A549 (cell line): ENCODE data around the gene NUAK2. TPM values are rescaled to one million over a fixed set of nuclear protein-coding genes. Genes with fewer than 3 reads are reported as not detected.

Experiments used
- ATAC-seq, 2 experiments: fragments of 200-7000 bp in 1 of 2; fragments of >200 bp in 1 of 2; cut with Nextera tagmentation in 1 of 2; cut with Tn5 transposase in 1 of 2; 3 replicates each; pipeline versions ENCODE4 v1.8.0 to v1.9.1; 2018 to 2020; ENCODE audit warnings: mild to moderate bottlenecking in 1 of 2, moderate library complexity in 1 of 2
- CTCF ChIA-PET: fragments of 300-600 bp; sonication (Branson Sonifier 250); formaldehyde crosslinking; extraction: SDS; loops from one replicate; lab custom pipeline; 2021; ENCODE audit warnings: antibody characterized with exemption, inconsistent platforms; lab: Yijun Ruan, JAX
- POLR2A ChIA-PET: fragments of 350-600 bp; formaldehyde crosslinking; extraction: SDS; loops from one replicate; lab custom pipeline; 2021; ENCODE audit warnings: antibody characterized with exemption, inconsistent platforms; lab: Yijun Ruan, JAX
- DNase-seq, 2 experiments: peaks; one replicate each; pipeline versions ENCODE4 v3.0.0 to v3.0.0-alpha.2; 2011 to 2016; ENCODE audit warnings: low read depth in 1 of 2, low spot score in 1 of 2
- FAIRE-seq: peaks from 2 replicates; lab custom pipeline; 2011; peaks lifted over from hg19 to GRCh38; lab: Jason Lieb, UNC
- H3K27ac ChIP-seq, 2 experiments: fragments of >200 bp; sonication (Bioruptor Twin); formaldehyde crosslinking; 3 replicates each; pipeline ENCODE4 v1.5.1; 2016 to 2017
- H3K4me1 ChIP-seq: fragments of >200 bp; sonication (Bioruptor Twin); formaldehyde crosslinking; 3 replicates; pipeline ENCODE4 v1.6.1; 2016
- H3K4me2 ChIP-seq: fragments of >200 bp; sonication (Bioruptor Twin); formaldehyde crosslinking; 3 replicates; pipeline ENCODE4 v1.6.1; 2016
- H3K4me3 ChIP-seq: fragments of >200 bp; sonication (Bioruptor Twin); formaldehyde crosslinking; 3 replicates; pipeline ENCODE4 v1.5.1; 2016
- H3K9me3 ChIP-seq: fragments of >200 bp; sonication (Bioruptor Twin); formaldehyde crosslinking; 3 replicates; pipeline ENCODE4 v1.6.1; 2016
- CBX8 ChIP-seq: fragments of 200-600 bp; sonication (generic); IDR thresholded peaks from 2 replicates; pipeline ENCODE4 v1.6.1; 2016
- CEBPB ChIP-seq, 2 experiments: fragments of >200 bp in 1 of 2; sonication (Bioruptor Twin) in 1 of 2; formaldehyde crosslinking in 1 of 2; IDR thresholded peaks; 2 replicates each; pipeline ENCODE4 v1.6.1; 2012 to 2016
- EHF ChIP-seq: fragments of 250-450 bp; sonication (Bioruptor Pico); IDR thresholded peaks from 2 replicates; pipeline ENCODE4 v1.5.0; 2020; ENCODE audit warnings: mild to moderate bottlenecking
- EP300 ChIP-seq, 2 experiments: fragments of >200 bp; sonication (Bioruptor Twin); formaldehyde crosslinking; IDR thresholded peaks; 2 replicates in 1 of 2; 3 replicates in 1 of 2; pipeline ENCODE4 v1.6.1; 2016 to 2017
- ESRRA ChIP-seq: fragments of 150-350 bp; IDR thresholded peaks from 2 replicates; pipeline ENCODE4 v1.6.1; 2014; ENCODE audit warnings: mild to moderate bottlenecking, low read length, borderline replicate concordance
- FOXS1 ChIP-seq: fragments of 250-450 bp; sonication (Bioruptor Pico); IDR thresholded peaks from 2 replicates; pipeline ENCODE4 v1.5.0; 2020; ENCODE audit warnings: mild to moderate bottlenecking, moderate library complexity
- GATA3 ChIP-seq: IDR thresholded peaks from 2 replicates; pipeline ENCODE4 v1.6.1; 2012; ENCODE audit warnings: borderline replicate concordance
- HEYL ChIP-seq: fragments of 250-450 bp; sonication (Bioruptor Pico); IDR thresholded peaks from 2 replicates; pipeline ENCODE4 v1.8.0; 2021; ENCODE audit warnings: mild to moderate bottlenecking, moderate library complexity
- HOXA7 ChIP-seq: fragments of 250-450 bp; sonication (Bioruptor Pico); IDR thresholded peaks from 2 replicates; pipeline ENCODE4 v1.5.0; 2020; ENCODE audit warnings: mild to moderate bottlenecking, moderate library complexity
- HOXB13 ChIP-seq: fragments of 250-450 bp; sonication (Bioruptor Pico); IDR thresholded peaks from 2 replicates; pipeline ENCODE4 v1.5.0; 2020; ENCODE audit warnings: low read depth, mild to moderate bottlenecking, moderate library complexity
- HOXB5 ChIP-seq: fragments of 250-450 bp; sonication (Bioruptor Pico); IDR thresholded peaks from 2 replicates; pipeline ENCODE4 v1.5.0; 2020; ENCODE audit warnings: mild to moderate bottlenecking, moderate library complexity
- JUN ChIP-seq, 2 experiments: fragments of >200 bp; sonication (Bioruptor Twin); formaldehyde crosslinking; IDR thresholded peaks; 2 replicates in 1 of 2; 3 replicates in 1 of 2; pipeline ENCODE4 v1.6.1; 2016 to 2017
- KDM5A ChIP-seq: fragments of 200-600 bp; sonication (generic); IDR thresholded peaks from 2 replicates; pipeline ENCODE4 v1.6.1; 2016; ENCODE audit warnings: antibody characterized with exemption, mild to moderate bottlenecking
- MAFK ChIP-seq: fragments of 450-650 bp; IDR thresholded peaks from 2 replicates; pipeline ENCODE4 v1.6.1; 2014; ENCODE audit not compliant: partially characterized antibody
- MAZ ChIP-seq: fragments of 150-350 bp; IDR thresholded peaks from 2 replicates; pipeline ENCODE4 v1.6.1; 2014; ENCODE audit warnings: antibody characterized with exemption, low read depth, low read length, borderline replicate concordance
- MYC ChIP-seq: IDR thresholded peaks from 2 replicates; pipeline ENCODE4 v1.6.1; 2012; ENCODE audit warnings: mild to moderate bottlenecking, inconsistent platforms, low read length, improper control_type of control experiment, borderline replicate concordance
- NFE2L2 ChIP-seq: fragments of 150-350 bp; conservative IDR thresholded peaks from 2 replicates; pipeline ENCODE4 v1.6.1; 2014; ENCODE audit warnings: low read length
- NR3C1 ChIP-seq: fragments of >200 bp; sonication (Bioruptor Twin); formaldehyde crosslinking; IDR thresholded peaks from 3 replicates; pipeline ENCODE4 v1.6.1; 2017
- PHF8 ChIP-seq: fragments of 200-600 bp; sonication (generic); IDR thresholded peaks from 2 replicates; pipeline ENCODE4 v1.6.1; 2016; ENCODE audit warnings: low read depth, mild to moderate bottlenecking, antibody characterized with exemption, moderate library complexity, borderline replicate concordance
- POLR2AphosphoS2 ChIP-seq: conservative IDR thresholded peaks from 2 replicates; pipeline ENCODE4 v1.6.1; 2012; ENCODE audit warnings: low read length, improper control_type of control experiment, inconsistent platforms
- RAD21 ChIP-seq, 2 experiments: fragments of >200 bp in 1 of 2; sonication (Bioruptor Twin) in 1 of 2; formaldehyde crosslinking in 1 of 2; IDR thresholded peaks in 1 of 2; conservative IDR thresholded peaks in 1 of 2; 2 replicates in 1 of 2; 3 replicates in 1 of 2; pipeline ENCODE4 v1.6.1; 2012 to 2018; ENCODE audit warnings: inconsistent platforms in 1 of 2
- RARB ChIP-seq: fragments of 250-450 bp; sonication (Bioruptor Pico); IDR thresholded peaks from 2 replicates; pipeline ENCODE4 v1.8.0; 2021; ENCODE audit warnings: mild to moderate bottlenecking, moderate library complexity
- RFX5 ChIP-seq: fragments of 450-650 bp; IDR thresholded peaks from 2 replicates; pipeline ENCODE4 v1.7.1; 2014; ENCODE audit warnings: antibody characterized with exemption, mild to moderate bottlenecking, moderate library complexity
- SMC3 ChIP-seq: fragments of >200 bp; sonication (Bioruptor Twin); formaldehyde crosslinking; IDR thresholded peaks from 3 replicates; pipeline ENCODE4 v1.6.1; 2018; ENCODE audit warnings: inconsistent platforms
- ZC3H11A ChIP-seq: fragments of 450-650 bp; IDR thresholded peaks from 2 replicates; pipeline ENCODE4 v1.6.1; 2014; ENCODE audit warnings: antibody characterized with exemption, mild to moderate bottlenecking
- ZFP36 ChIP-seq: fragments of 450-650 bp; IDR thresholded peaks from 2 replicates; pipeline ENCODE4 v1.6.1; 2014; ENCODE audit warnings: borderline replicate concordance; ENCODE audit not compliant: partially characterized antibody
- ZNF302 ChIP-seq: fragments of 250-450 bp; sonication (Bioruptor Pico); IDR thresholded peaks from 2 replicates; pipeline ENCODE4 v1.9.0; 2021; ENCODE audit warnings: inconsistent platforms, mild to moderate bottlenecking, moderate library complexity
- WGBS: methylation state at CpG from one replicate; pipeline ENCODE4 v1.1.6; 2017; ENCODE audit errors: missing lambda C conversion rate; 5-methylcytosine and 5-hydroxymethylcytosine counted together
- polyA plus RNA-seq, 4 experiments: library from polyadenylated mRNA; depleted of rRNA in 3 of 4; stranded (reverse); fragments of >200 nt; fragmentation: RNase III in 1 of 4; extraction: RNeasy Plus Mini Kit Qiagen cat#74134 plus additional on column Dnase treatment in 1 of 4; gene quantifications; 2 replicates in 3 of 4; 3 replicates in 1 of 4; pipeline ENCODE4 v1.2.3, GENCODE V29; 2011 to 2017
- TF ChIP-seq, protein P1 (sequence below): fragments of >200 bp; sonication (Bioruptor Twin); formaldehyde crosslinking; IDR thresholded peaks from 2 replicates; pipeline ENCODE4 v1.6.1; 2016
- TF ChIP-seq, protein P2 (sequence below): fragments of 250-450 bp; sonication (Bioruptor Pico); IDR thresholded peaks from 2 replicates; pipeline ENCODE4 v1.5.0; 2020; ENCODE audit warnings: low read depth, mild to moderate bottlenecking, moderate library complexity
- TF ChIP-seq, protein P3 (sequence below): fragments of 200-600 bp; sonication (generic); IDR thresholded peaks from 2 replicates; pipeline ENCODE4 v1.6.1; 2016; ENCODE audit warnings: antibody characterized with exemption, mild to moderate bottlenecking, moderate library complexity

NUAK2 gene
- polyA plus RNA-seq, 2 of the 4 experiments (the other 2 are of a cell fraction) = 29.7 to 37.8 TPM

DNA sequence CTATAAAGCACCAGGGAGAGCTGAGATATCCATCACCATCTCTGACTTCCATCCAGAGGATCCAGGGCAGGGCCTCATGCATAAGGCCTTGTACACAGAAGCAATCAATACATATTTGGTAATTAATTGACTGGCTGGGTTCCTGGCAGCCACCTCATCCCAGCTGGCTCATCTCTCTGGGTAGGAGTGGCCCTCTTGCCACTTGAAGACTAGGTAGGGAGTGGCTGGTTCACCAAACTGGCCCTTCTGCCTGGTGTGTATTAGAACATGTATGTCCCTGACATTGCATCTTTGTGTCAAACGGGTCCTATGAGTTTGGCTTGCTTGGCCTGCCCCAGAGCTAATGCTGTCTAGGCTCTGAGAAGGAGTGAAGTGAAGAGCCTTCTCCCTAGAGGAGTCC lies 11.8 kb downstream of the NUAK2 start:
- no peak overlapping the region for H3K4me3 ChIP-seq
- peak overlapping the region; percentile 36 to 99; a peak in 4 of 6 replicates for H3K27ac ChIP-seq
- WGBS = 53% methylated on average over 1 of the region's 1 CpG
- no peak for FAIRE-seq
- ATAC-seq = no peak
- peak overlapping the region; percentile 99; the same call in 1 of the 3 replicates for H3K4me2 ChIP-seq
- ChIA-PET CTCF (interaction anchor here (67.1 to 89.2 kb wide), 2 partner anchors 15 to 20 kb away, joined by 3627 read pairs; partner anchors contain the start of genes KLHDC8A and NUAK2), POLR2A (interaction anchor here (1.0 kb wide), 1 partner anchor 8 kb away, joined by 4 read pairs; no protein-coding TSS in a partner anchor)
- TF ChIP-seq NR3C1 (no peak), POLR2AphosphoS2 (no peak), MAZ (no peak), CBX8 (no peak), CEBPB (IDR thresholded peaks at IDR 0.05) (no peak), MAFK (no peak), RARB (no peak), JUN (IDR thresholded peaks at IDR 0.05) (no peak), ZFP36 (no peak), FOXS1 (CRISPR knock-in tag) (no peak), EHF (CRISPR knock-in tag) (no peak), HEYL (CRISPR knock-in tag) (no peak), MYC (no peak)
- TF ChIP-seq, protein P1, sequence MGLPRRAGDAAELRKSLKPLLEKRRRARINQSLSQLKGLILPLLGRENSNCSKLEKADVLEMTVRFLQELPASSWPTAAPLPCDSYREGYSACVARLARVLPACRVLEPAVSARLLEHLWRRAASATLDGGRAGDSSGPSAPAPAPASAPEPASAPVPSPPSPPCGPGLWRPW = no peak
- TF ChIP-seq, protein P2, sequence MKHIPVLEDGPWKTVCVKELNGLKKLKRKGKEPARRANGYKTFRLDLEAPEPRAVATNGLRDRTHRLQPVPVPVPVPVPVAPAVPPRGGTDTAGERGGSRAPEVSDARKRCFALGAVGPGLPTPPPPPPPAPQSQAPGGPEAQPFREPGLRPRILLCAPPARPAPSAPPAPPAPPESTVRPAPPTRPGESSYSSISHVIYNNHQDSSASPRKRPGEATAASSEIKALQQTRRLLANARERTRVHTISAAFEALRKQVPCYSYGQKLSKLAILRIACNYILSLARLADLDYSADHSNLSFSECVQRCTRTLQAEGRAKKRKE = no peak
- no peak for DNase-seq
- H3K4me1 ChIP-seq = peaks cover 100% of the 10 kb centered on the region
- no peaks in the 10 kb centered on the region for H3K9me3 ChIP-seq

DNA sequence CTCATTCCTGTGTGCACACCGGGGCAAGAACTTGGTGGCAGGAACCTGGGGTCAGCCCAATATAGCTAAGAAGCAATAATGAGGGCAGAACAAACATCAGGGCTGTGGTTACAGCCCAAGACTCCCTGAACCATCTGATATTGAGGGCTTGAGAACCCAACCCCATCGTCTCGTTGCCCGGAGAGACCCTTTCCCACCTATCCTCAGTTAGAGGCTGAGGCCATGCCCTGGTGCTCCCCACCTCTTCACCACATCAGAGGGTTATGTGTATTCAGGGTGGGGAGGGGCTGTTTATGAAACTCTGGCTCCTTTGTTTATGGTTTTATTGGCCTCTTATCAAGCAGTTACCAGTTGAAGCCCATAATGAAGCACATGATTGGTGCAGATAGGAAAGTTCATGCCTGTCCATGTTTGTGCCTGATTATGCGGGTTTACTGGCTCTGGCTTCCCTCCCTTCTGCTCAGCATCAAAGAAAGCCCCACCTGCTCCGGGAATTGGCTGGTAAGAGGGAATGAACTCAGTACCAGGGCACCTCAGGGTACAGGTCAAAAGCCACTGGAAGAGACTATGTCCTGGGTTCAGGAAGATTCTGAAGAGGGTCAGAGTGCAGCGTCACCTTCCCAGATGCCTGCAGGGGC lies 14.5 kb downstream of the NUAK2 start:
- Histone ChIP-seq H3K4me3 (no peak overlapping the region), H3K27ac (peak overlapping the region; percentile 45 to 99; a peak in 5 of 6 replicates), H3K4me2 (peak overlapping the region; percentile 22), H3K4me1 (peaks cover 100% of the 10 kb centered on the region), H3K9me3 (no peaks in the 10 kb centered on the region)
- CTCF ChIA-PET = interaction anchor here (1.4 to 89.2 kb wide), 3 partner anchors 17 to 217 kb away, joined by 3 to 3627 read pairs (median 3627); partner anchors contain the start of genes KLHDC8A and NUAK2
- 93% methylated on average over 7 of the region's 7 CpGs for WGBS
- POLR2A ChIA-PET = no interaction called here
- FAIRE-seq (no peak), ATAC-seq (no peak), DNase-seq (no peak)
- no peak for TF ChIP-seq EP300 (IDR thresholded peaks at IDR 0.05)
- no peak for TF ChIP-seq MYC
- no peak for TF ChIP-seq SMC3
- no peak for TF ChIP-seq HOXB5
- no peak for TF ChIP-seq RFX5
- TF ChIP-seq RARB = no peak
- TF ChIP-seq, protein P3, sequence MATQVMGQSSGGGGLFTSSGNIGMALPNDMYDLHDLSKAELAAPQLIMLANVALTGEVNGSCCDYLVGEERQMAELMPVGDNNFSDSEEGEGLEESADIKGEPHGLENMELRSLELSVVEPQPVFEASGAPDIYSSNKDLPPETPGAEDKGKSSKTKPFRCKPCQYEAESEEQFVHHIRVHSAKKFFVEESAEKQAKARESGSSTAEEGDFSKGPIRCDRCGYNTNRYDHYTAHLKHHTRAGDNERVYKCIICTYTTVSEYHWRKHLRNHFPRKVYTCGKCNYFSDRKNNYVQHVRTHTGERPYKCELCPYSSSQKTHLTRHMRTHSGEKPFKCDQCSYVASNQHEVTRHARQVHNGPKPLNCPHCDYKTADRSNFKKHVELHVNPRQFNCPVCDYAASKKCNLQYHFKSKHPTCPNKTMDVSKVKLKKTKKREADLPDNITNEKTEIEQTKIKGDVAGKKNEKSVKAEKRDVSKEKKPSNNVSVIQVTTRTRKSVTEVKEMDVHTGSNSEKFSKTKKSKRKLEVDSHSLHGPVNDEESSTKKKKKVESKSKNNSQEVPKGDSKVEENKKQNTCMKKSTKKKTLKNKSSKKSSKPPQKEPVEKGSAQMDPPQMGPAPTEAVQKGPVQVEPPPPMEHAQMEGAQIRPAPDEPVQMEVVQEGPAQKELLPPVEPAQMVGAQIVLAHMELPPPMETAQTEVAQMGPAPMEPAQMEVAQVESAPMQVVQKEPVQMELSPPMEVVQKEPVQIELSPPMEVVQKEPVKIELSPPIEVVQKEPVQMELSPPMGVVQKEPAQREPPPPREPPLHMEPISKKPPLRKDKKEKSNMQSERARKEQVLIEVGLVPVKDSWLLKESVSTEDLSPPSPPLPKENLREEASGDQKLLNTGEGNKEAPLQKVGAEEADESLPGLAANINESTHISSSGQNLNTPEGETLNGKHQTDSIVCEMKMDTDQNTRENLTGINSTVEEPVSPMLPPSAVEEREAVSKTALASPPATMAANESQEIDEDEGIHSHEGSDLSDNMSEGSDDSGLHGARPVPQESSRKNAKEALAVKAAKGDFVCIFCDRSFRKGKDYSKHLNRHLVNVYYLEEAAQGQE = no peak
- no peak for TF ChIP-seq CBX8
- TF ChIP-seq HOXA7 = no peak
- TF ChIP-seq HOXB13 (CRISPR knock-in tag) = no peak
- TF ChIP-seq ZC3H11A = no peak
- no peak for TF ChIP-seq KDM5A
- TF ChIP-seq RAD21 (conservative IDR thresholded peaks at IDR 0.05 in 1 of 2, IDR thresholded peaks at IDR 0.05 in 1 of 2) = no peak
- TF ChIP-seq NFE2L2 = no peak
- no peak for TF ChIP-seq GATA3
- no peak for TF ChIP-seq PHF8
- TF ChIP-seq ZNF302 (CRISPR knock-in tag) = no peak
- TF ChIP-seq HEYL (CRISPR knock-in tag) = no peak
- no peak for TF ChIP-seq ESRRA
